Esophagus squamous epithelium (tissue), 5 donors: ENCODE data around the gene SNCB. TPM values are rescaled to one million over a fixed set of nuclear protein-coding genes. Genes with fewer than 3 reads are reported as not detected.

Source experiments
- DNase-seq: peaks from one replicate; lab custom pipeline; 2025; lab: John Stamatoyannopoulos, UW
- H3K27ac ChIP-seq, 4 donors: fragments of 200-600 bp; sonication (generic); one replicate each; pipeline ENCODE4 v1.5.1; 2016 to 2019; ENCODE audit warnings: mild to moderate bottlenecking in 1 of 4
- H3K27me3 ChIP-seq, 4 donors: fragments of 200-600 bp; sonication (generic); 1 replicate in 3 of 4; 2 replicates in 1 of 4; pipeline versions ENCODE4 v1.5.1 to v1.6.0; 2017 to 2021; ENCODE audit warnings: antibody characterized with exemption in 1 of 4
- H3K36me3 ChIP-seq, 3 donors: fragments of 200-600 bp; sonication (generic); one replicate each; pipeline ENCODE4 v1.5.1; 2016 to 2019
- H3K4me1 ChIP-seq, 3 donors: fragments of 200-600 bp; sonication (generic); one replicate each; pipeline ENCODE4 v1.5.1; 2017 to 2019
- H3K4me3 ChIP-seq, 4 donors: fragments of 200-600 bp; sonication (generic); 1 replicate in 3 of 4; 2 replicates in 1 of 4; pipeline ENCODE4 v1.5.1; 2016 to 2019; ENCODE audit warnings: mild to moderate bottlenecking in 2 of 4, moderate library complexity in 1 of 4
- H3K9me3 ChIP-seq, 3 donors: fragments of 200-600 bp; sonication (generic); one replicate each; pipeline ENCODE4 v1.5.1; 2016 to 2019
- CTCF ChIP-seq, 6 experiments: fragments of 450-650 bp in 4 of 6; fragments of 200-600 bp in 2 of 6; sonication (generic) in 2 of 6; IDR thresholded peaks; one replicate each; pipeline ENCODE4 v1.5.1; 2016 to 2019; ENCODE audit warnings: antibody characterized with exemption in 6 of 6, mild to moderate bottlenecking in 4 of 6, moderate library complexity in 4 of 6
- POLR2A ChIP-seq, 4 donors: fragments of 450-650 bp; IDR thresholded peaks; one replicate each; pipeline ENCODE4 v1.6.1; 2017; ENCODE audit warnings: antibody characterized with exemption in 4 of 4, mild to moderate bottlenecking in 4 of 4, moderate library complexity in 3 of 4
- WGBS, 2 donors: methylation state at CpG; one replicate each; pipeline ENCODE4 v1.1.5; 2018; 5-methylcytosine and 5-hydroxymethylcytosine counted together
- intact Hi-C: fragments of 100-400 bp; cut with DNase I; formaldehyde crosslinking; loops from one replicate; pipeline ENCODE4 v1.15.0; 2022
- total RNA-seq, 4 donors: library from RNA; depleted of rRNA; stranded (reverse); fragments of >200 nt; gene quantifications; one replicate each; pipeline ENCODE4 v1.1.0, GENCODE V29; 2016
- donor health status: DM: yes; HTN: yes; CAD: no.

Gene SNCB
- total RNA-seq, 4 donors from 2014 or later: not detected

- H3K9me3 ChIP-seq: no peaks in the 10 kb centered on the region
- H3K27ac ChIP-seq: peak overlapping the region in 1 of 4 donors; percentile 55
- H3K4me1 ChIP-seq: peaks cover 20 to 33% (median 26%) of the 10 kb centered on the region in 3 donors
- DNase-seq: no peak
- peak overlapping the region in 1 of 4 donors; percentile 33 for H3K4me3 ChIP-seq
- intact Hi-C loops: no loop called here
- TF ChIP-seq POLR2A (IDR thresholded peaks at IDR 0.05): no peak
- peak in 1 of 6 experiments; percentile 4 for TF ChIP-seq CTCF (IDR thresholded peaks at IDR 0.05)
- H3K27me3 ChIP-seq: peaks cover 0 to 23% (median 0%) of the 10 kb centered on the region in 4 donors
- peaks cover 5 to 40% (median 8%) of the 10 kb centered on the region in 3 donors for H3K36me3 ChIP-seq
- 37 to 43% methylated on average over 8 to 10 of the region's 11 CpGs for WGBS, 2 donors
Measured at GRCh38 chr5:176658817-176659511, 28.6 kb upstream of the SNCB start.

GRCh38 chr5:176658007-176658599 lies 27.8 kb upstream of the SNCB start:
- DNase-seq: no peak

GRCh38 chr5:176656467-176656990 lies 26.2 kb upstream of the SNCB start:
- peaks cover 0 to 5% (median 0%) of the 10 kb centered on the region in 4 donors for H3K27me3 ChIP-seq
- WGBS, 2 donors: 82 to 92% methylated on average over 5 to 7 of the region's 13 CpGs
- H3K4me3 ChIP-seq: no peak overlapping the region
- peaks cover 24 to 44% (median 34%) of the 10 kb centered on the region in 3 donors for H3K4me1 ChIP-seq
- no peak overlapping the region for H3K27ac ChIP-seq
- H3K36me3 ChIP-seq: peaks cover 8 to 48% (median 9%) of the 10 kb centered on the region in 3 donors
- intact Hi-C loops: no loop called here
- TF ChIP-seq CTCF (IDR thresholded peaks at IDR 0.05) (no peak), POLR2A (IDR thresholded peaks at IDR 0.05) (no peak)
- no peaks in the 10 kb centered on the region for H3K9me3 ChIP-seq
- DNase-seq: no peak

More at GRCh38 chr5:176658007-176658599, 27.8 kb upstream of the SNCB start:
- H3K36me3 ChIP-seq: peaks cover 7 to 41% (median 8%) of the 10 kb centered on the region in 3 donors
- no peak for TF ChIP-seq POLR2A (IDR thresholded peaks at IDR 0.05)
- peak; percentile 57 to 85 (median 74) for TF ChIP-seq CTCF (IDR thresholded peaks at IDR 0.05)
- H3K9me3 ChIP-seq: no peaks in the 10 kb centered on the region
- H3K27ac ChIP-seq: no peak overlapping the region
- H3K27me3 ChIP-seq: peaks cover 0 to 15% (median 0%) of the 10 kb centered on the region in 4 donors
- intact Hi-C loops: no loop called here
- 43 to 57% methylated on average over 2 to 11 of the region's 14 CpGs for WGBS, 2 donors
- H3K4me3 ChIP-seq: no peak overlapping the region
- peaks cover 24 to 41% (median 34%) of the 10 kb centered on the region in 3 donors for H3K4me1 ChIP-seq

- 80 to 86% methylated on average over 2 to 5 of the region's 14 CpGs for WGBS, 2 donors
- intact Hi-C loops: no loop called here
- no peak for DNase-seq
- no peaks in the 10 kb centered on the region for H3K27me3 ChIP-seq
- no peaks in the 10 kb centered on the region for H3K9me3 ChIP-seq
- H3K4me3 ChIP-seq: no peak overlapping the region
- no peak overlapping the region for H3K27ac ChIP-seq
- no peak for TF ChIP-seq POLR2A (IDR thresholded peaks at IDR 0.05)
- TF ChIP-seq CTCF (IDR thresholded peaks at IDR 0.05): no peak
- peaks cover 25 to 53% (median 34%) of the 10 kb centered on the region in 3 donors for H3K4me1 ChIP-seq
- H3K36me3 ChIP-seq: peaks cover 8 to 48% (median 9%) of the 10 kb centered on the region in 3 donors
Measured at GRCh38 chr5:176654856-176655255, 24.5 kb upstream of the SNCB start.
